Measurements from ENCODE around the gene TNK2.

DNA sequence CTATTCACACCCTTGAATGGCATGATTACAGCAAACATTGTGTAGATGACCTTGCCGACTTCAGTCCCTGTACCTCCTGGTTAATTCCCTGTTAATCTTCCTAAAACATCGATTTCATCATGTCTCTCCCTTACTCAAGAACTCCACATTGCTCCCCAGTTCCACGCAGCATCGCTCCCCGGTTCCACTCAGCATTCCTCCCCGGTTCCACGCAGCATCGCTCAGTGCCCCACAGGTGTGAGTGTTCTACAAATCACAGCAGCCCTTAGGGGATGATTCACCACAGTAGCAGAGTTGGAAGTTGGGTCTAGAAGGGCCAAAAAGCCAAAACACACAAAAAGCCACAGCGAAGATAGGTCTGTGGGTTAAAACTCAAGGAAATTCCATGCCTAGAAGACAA is 8.6 kb upstream of the TNK2 start:
- TF ChIP-seq CTCF (IDR thresholded peaks at IDR 0.05) (no peak), POLR2A (IDR thresholded peaks at IDR 0.05) (no peak)

All from body of pancreas (tissue), 4 donors.